Activated CD8-positive, alpha-beta memory T cell treated with anti-CD3 and anti-CD28 coated beads, Interleukin-2, amount 50 U/mL, for 1 hour (primary cell): ENCODE data around the gene MTHFS.
"Not testable (repeated sequence)": the region's sequence is repeated elsewhere in the genome, so short reads cannot be mapped to it uniquely, and the experiment has no call there.

Experiments
- DNase-seq: peaks from one replicate; pipeline ENCODE4 v3.0.0-alpha.2; 2020; ENCODE audit errors: extremely low read depth

Gene MTHFS

DNA sequence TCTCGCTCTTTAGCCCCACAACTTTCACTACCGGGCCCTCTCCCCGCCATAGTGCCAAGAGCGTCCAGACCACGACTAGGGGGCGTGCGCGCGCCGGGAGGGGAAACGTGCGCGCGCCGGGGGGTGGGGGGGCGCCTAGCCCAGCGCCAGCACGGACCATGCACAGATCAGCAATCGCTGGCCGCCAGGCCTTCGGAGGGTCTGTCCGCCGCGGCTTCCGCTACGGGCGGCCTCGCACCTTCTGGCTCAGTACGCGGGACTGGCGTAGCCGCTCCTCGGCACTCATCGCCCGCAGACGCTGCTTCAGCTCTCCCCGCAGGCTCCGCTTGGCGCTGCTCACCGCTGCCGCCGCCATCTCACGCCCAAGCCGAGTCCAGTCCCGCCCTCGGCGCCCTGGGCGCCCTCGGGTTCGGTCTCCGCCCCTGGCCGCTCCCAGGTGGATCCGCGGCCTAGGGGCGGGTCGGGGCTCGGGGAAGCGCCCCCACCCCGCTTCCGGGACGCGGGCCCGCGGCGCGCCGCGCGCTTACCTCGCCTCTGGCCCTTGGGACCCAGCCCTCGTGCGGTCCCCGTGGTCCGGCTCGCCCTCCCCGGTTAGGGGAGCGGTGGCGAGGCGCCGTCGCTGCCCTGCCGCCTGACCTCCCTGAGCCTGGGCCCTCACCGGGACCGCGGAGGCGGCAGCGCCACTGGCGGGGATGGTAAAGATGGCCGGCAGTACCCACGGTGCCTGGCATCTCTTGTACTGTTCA is at the start of gene MTHFS:
Gene MTHFS, minus strand, starts transcription at position 381 of the 746 bp plus-strand sequence. Its CDS starts 26 bp downstream, at position 355.
- no peak for DNase-seq

DNA sequence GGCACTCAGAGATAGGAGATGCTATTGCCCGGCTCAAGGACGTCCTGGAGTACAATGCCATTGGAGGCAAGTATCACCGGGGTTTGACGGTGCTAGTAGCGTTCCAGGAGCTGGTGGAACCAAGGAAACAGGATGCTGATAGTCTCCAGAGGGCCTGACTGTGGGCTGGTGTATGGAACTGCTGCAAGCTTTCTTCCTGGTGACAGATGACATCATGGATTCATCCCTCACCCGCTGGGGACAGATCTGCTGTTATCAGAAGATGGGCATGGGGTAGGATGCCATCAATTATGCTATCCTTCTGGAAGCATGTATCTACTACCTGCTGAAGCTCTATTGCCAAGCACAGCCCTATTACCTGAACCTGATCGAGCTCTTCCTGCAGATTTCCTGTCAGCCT is 47.8 kb upstream of the MTHFS start:
- no peak for DNase-seq

DNA sequence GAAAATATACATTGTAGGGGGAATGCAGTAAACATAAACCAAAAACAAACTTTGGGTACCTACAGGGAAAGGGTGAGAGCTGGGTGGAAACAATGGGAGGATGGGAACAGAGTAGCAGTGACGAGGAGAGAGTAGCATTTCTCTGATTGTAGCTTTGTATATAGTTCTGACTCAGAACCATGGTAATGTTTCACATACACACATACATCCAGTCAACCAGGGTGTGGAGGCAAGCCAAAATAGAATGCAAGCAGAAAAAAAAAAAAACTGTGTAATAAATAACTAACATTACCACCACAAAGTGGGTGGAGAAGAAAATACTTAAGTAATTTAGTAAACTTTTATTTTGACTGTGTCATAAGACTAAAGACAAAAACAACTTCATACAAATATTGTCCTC is 47.0 kb upstream of the MTHFS start:
- no peak for DNase-seq

DNA sequence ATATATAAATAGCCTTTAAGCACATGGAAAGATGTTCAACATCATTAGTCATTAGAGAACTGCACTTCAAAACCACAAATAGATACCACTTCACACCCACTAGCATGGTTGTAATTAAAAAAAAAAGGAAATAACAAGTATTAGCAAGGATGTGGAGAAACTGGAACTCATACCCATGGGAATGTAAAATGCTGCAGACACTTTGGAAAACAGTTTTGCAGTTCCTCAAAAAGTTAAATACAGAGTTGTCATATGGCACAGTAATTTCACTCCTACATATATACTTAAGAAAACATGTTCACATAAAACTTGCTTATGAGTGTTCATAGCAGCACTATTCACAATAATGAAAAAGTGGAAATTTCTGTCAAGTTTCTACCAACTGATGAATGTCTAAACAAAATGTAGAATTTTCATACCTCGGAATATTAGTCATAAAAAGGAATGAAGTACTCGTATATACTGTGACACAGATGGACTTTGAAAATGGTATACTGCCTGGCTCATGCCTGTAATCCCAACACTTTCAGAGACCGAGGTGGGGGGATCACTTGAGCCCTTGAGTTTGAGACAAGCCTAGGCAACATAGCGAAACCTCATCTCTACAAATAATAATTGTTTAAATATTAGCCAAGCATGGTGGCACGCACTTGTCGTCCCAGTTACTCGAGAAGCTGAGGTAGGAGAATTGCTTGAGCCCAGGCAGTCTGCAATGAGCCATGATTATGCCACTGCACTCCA is 46.1 kb upstream of the MTHFS start:
- DNase-seq: no peak

DNA sequence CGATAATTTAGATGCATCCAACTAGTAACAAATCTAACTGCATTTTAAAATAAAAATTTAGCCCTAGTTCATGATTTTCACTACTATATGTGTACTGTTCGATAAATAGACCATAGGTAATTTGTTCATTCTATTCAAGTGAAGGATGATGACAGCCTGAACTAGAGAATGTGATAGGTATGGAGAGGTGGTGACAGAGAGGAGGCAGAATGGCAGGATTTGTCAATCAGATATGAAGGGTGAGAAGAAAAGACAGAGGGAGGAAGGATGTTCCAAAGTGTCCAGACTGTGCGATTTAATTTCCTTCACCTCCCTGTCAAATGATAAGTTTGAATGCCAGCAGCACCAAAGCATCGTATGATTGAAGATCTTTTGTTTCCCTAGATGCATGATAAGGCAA is 42.6 kb upstream of the MTHFS start:
- no peak for DNase-seq

DNA sequence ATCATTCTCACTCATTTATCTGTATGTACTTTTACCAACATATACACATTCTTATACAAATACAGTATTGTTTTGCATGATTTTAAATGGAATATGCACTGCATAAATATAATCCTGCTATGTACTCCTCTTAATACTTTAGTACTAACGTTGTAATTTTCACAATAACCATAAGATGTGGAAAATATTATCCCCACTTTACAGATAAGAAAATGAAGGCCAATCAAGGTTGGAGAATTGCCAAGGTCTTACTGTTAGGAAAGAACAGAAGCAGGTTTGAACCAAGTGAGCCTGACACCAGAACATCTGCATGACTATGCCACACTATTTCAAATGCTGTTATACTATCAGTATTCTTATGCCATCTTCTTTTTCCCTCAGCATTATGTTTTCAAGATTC is 41.3 kb upstream of the MTHFS start:
- no peak for DNase-seq

DNA sequence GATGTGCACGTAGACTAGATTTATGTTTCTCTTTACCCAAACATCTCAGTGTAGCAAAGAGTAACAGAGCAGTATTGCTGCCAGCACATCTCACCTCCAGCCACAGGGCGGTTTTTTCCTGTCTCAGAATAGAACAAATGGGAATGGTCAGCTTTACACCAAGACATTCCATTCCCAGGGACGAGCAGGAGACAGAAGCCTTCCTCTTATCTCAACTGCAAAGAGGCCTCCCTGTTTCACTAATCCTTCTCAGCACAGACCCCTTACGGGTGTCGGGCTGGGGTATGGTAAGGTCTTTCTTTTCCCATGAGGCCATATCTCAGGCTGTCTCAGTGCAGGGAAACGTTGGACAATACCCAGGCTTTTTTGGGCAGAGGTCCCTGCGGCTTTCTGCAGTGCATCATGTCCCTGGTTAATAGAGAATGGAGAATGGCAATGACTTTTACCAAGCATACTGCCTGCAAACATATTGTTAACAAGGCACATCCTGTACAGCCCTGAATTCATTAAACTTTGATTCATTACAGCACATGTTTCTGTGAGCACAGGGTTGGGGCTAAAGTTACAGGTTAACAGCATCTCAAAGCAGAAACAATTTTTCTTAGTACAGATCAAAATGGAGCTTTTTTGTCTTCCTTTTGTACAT is 38.9 kb upstream of the MTHFS start:
- DNase-seq: not testable (repeated sequence)

DNA sequence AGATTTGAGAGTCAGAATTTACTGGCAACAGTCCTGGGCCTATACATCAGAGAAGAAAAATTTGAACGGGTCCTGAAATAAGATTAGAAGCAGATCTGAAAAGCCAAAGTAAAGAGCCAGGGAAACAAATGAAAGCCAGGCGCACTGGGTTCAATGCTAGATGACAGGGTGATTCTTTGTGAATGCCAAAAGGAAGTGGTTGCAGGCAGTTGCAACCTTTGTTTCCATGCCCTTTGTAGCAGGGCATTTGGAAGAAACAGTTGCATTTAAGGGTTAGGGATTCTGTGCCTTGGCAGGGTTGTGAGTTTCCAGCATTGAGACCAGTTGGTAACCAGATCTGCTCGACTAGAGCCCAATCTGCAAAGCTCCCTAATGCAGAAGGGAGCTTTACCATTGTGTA is 36.4 kb upstream of the MTHFS start:
- DNase-seq: no peak

DNA sequence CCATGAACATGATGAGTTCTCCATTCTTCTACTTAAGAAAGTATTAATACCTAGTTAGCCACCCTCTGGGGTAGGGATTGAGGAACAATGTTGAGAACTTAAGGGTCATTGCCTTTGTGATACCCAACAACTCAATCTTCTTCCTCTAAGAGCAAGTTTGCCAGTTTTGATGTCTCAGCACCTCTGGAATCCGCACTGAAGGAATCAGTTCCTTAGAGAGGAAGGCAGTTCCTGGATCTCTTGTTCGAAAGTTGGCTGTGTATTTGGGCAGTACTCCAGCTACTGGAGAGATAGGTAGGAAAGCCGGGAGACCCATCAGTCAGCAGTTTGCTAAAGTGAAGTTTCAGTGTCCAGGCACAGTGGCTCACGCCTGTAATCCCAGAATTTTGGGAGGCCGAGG is 35.6 kb upstream of the MTHFS start:
- no peak for DNase-seq

DNA sequence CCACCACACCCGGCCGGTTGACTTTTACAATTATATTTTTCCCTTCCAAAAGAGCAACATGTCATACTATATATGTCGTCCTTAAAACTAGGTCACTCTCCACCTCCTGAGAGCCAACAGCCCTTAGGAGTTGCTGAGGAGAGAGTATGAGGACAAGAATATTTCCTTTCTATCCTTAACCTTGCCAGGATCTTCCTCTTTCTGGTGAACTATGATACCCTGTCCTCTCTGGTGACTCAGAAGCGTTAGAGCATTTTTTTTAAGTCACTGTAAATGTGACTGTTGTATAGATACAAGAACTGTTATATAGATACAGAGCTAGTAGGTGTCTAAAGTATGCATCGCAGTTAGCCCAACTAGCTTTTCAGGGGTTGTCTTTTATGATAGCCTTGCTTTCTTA is 33.7 kb upstream of the MTHFS start:
- no peak for DNase-seq

DNA sequence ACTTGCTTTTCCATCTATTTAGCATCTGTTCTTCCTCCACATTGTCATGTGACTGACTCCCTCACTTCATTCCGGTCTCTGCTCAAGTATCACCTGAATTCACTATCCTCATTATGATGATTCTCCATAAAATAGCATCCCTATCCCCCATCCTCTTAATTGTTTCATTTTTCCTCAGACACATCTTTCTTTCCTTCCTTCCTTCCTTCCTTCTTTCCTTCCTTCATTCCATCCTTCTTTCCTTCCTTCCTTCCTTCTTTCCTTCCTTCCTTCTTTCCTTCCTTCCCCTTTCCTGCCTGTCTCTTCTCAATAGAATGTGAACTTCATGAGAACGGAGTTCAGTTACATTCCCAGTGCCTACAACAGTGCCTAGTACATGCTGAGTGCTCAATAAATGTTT is 32.6 kb upstream of the MTHFS start:
- DNase-seq: no peak

DNA sequence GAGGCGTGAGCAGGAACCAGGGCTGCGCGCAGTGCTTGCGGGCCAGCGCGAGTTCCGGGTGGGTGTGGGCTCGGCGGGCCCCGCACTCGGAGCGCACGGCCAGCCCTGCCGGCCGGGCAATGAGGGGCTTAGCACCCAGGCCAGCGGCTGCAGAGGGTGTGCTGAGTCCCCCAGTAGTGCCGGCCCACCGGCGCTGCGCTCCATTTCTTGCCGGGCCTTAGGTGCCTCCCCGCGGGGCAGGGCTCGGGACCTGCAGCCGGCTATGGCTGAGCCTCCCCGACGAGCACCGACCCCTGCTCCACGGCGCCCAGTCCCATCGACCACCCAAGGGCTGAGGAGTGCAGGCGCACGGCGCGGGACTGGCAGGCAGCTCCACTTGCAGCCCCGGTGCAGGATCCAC is 29.3 kb upstream of the MTHFS start:
- not testable (repeated sequence) for DNase-seq

DNA sequence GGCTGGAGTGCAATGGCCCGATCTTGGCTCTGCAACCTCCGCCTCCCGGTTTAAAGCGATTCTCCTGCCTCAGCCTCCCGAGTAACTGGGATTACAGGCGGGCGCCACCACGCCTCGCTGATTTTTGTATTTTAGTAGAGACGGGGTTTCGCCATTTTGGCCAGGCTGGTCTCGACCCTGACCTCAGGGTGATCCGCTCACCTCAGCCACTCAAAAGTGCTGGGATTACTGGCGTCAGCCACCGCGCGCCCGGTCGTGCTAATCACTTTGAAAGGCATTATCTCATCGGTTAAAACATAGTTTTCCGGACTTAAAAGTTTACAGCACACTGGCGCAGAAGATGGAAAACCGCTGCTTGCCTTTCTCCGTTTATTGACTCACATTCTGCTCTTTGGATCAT is 27.6 kb upstream of the MTHFS start:
- no peak for DNase-seq

DNA sequence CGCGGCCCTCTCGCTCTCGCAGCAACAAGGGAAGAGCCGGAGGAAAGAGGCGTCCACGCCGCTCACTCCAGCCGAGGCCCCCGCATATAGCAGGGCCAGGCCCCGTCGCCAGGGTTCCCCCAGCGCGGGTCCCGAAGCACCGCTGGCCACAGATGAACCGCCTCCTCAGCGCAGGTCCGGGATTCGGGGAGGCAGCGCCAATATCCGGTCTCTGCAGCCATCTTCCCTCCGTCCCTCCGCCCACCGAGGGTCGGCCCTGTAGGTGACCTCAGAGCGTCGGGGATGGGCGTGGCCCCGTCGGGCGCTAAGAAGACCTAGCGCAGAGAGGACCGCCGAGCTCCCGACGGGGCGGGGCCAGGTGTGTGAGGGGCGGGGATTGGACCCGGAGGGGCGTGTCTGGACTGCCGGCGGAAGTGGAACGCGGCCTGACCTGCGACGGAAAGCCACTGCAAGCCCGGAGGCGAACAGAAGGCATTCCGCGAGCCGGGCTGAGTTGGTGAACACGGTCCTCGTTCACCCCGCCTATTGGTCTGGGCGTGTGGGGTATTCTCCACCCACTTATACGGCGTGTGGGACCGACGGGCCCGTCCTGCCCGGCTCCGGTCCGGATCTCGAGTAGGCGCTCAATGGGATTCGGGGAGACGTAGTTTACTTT is 26.8 kb upstream of the MTHFS start:
- peak; percentile 84 for DNase-seq

DNA sequence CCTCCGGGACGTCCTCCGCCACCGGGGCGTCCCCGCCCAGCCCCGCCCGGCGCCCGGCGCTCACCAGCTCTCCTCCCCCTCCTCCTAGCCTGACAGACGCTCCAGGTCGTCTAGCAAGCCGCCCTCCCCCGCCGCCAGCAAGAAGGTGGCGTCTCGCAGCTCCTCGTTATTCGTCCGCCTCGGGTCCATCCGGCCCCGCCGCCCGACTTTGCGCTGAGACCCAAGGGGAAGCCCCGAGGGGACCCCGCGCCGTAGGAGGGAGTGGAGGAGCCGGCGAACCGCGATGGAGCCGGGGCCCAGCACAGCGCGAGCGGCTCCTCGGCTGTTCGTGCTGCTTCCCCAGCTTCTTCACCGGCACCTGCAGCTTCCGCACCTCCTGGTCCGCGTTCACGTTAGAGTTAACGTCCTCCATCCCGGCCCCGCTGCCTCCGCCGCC is 26.3 kb upstream of the MTHFS start:
- DNase-seq: peak; percentile 30

DNA sequence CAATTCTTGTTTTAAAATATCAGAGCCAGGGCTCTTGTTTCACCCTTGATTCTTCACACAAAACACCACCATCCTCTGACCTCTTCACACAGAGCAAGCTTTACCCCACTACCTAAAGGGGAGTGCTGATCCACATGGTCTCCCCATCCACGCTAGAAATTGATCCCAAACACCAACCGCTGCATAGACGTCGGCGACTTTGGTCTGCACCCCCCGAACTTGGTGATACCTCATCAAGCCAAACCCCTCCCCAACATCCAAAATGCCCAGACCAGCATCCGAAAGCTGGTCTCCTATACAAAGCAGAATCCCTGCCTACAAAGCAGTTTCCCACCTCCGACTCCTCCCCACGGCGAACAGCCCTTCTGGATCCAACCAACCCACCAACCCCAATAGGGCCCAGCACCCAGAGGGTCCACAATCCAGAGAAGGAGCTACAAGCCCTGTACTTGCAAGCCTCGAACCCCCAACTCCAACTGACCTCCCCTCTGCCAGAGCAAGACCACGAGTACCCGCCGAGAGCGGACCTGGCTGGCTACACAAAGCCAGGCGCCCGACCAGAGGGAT is 25.8 kb upstream of the MTHFS start:
- no peak for DNase-seq

DNA sequence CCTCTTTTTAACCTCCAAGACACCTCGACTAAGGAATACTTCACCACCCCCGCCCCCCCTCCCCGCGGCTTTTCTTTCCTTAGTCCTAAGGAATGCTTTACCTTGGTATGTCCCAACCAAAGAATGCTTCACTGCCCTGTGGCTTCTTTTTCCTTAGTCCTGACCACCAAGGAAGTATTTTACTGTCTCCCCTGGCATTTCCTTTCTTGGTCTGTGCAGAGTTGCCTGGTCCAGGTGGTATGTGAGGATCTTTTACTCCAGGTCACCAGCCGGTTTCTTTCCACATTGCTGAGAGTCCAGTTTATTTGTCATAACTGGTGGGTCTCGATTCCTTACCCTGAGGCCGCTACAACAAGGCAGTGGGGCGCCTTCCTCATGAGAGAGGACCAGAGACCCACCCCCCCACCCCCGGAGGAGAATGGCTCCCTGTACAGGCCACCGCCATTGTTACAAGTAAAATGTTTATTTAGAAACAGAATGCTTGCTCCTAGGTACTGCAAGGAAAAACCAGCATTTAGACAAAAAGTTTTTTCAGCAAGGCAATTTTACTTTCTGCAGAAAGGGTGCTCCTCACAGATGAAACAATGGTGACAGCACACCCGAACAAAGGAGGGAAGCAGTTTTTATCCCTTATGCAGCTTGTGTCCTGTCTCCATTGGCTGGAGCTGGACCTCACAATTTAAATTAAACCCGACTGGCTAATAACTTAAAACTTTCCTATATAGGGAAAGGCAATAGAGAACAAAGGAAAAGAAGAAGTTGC is 23.1 kb upstream of the MTHFS start:
- no peak for DNase-seq

DNA sequence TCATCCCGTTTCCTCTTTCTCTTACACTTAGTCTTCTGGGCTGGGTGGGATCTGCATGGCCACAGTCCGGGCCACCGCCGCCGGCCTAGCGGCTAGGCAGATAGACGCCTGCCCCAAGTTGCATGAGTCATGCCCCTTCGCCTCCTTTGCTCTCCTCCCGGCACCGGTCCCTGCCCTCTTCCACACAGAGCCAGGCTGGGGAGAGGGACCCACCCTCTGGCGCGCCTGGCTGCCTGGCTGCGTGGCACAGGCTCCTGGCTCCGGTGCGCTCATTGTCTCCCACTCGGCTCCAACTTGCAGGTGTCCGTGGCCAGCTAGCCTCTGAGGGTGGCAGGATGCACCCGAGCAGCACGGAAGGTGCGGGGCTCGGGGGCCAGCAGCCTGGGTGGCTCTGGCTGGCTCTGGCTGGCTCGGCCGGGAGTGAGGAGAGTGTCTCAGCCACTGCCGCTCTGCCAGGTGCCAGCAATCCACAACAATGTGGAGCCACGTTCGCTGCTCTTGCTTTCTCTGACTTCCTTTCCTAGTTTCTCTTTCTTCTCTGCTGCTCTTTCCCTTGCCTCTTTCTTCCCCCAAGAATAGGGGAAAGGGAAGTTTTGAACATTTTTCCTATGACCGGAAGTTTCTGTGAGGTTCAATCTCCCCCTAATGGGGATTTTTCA is 22.4 kb upstream of the MTHFS start:
- DNase-seq: no peak

DNA sequence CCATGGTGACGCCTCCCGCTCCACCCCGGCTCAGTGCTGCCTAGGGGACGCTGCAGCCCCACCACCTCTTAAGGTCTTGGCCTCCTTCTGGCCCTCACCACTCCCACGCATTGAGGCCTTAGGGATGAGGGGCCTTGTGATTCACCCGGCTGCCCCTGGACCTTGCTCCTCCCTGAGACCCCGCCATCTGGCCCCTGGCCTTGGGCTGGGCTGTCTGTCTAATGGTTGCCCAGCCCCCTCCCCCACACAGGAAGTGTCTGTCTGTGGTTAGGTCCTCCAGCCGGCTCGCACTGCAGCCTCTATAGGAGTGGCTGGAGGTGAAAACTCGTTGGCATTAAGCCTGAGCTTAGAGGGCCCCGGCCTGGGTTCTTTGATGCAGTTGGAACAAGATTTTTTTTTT is 21.5 kb upstream of the MTHFS start:
- DNase-seq: no peak

DNA sequence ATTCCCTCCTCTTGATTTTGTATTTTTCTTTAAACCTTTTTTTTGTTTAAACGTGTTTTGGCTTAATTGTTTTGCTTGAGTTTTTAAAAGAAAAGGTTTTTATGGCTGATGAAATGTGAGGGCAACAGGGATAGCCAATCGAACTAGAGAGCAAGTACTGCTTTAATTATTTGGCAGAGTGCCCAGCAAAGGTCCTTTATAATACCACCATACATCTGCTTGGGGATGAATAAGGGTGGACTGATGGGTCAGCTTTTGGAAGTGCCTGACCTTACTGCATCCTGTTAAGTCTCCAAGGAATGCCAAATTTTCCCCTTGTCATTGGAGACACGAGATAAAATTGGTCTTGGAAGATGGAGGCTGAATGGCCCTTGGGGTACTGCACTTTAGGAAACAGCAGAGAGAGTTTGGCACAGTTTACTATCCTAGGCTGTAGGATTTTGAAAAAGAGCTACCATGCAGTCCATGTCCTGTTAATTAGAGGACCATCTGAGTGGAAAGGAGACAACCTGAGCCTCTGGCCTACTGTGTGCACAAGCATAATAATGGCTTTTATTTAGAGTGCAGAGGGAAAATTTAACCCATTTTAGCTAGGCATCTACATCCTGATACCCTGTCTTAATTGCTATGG is 19.8 kb upstream of the MTHFS start:
- DNase-seq: no peak
